DMS153 (cell line): ENCODE measurements around the gene SLC35B2.

Experiments used
- DNase-seq: peaks from one replicate; lab custom pipeline; 2025; lab: John Stamatoyannopoulos, UW

SLC35B2 gene

GRCh38 chr6:44286285-44286565 is 28.9 kb upstream of the SLC35B2 start:
- no peak for DNase-seq

DNA sequence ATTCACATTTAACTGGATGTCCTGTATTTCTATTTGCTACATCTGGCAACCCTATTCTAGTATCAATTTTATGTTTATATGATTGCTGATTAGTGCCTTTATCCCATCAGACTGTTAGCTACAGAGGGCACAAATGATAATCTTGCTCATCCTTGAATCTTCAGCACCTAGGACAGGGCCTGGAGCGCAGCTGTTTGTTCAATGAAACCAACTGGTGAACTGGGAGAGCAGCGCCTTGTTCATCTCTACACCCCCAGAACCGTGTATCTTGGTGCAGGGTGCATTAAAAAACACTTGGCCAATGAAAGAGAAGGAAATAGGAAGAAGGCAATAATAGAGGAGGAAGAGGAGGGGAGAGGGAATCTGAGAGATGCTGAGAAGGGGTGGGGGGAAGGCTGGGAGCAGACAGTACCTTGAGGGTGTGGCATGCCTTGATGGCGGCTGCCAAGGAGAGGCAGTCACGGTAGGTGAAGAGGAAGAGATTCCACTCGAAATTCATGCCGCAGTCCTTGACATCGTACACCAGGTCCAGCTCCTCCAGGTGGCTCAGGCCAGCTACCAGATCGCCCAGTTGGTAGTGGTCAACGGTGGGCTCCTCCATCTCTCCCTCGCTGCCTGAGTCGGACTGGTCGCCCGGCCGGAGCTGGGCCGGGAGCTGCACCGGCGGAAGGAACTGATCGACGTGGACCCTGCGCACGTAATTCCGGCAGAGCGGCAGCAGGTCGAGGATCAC is 28.4 kb upstream of the SLC35B2 start:
- no peak for DNase-seq

DNA sequence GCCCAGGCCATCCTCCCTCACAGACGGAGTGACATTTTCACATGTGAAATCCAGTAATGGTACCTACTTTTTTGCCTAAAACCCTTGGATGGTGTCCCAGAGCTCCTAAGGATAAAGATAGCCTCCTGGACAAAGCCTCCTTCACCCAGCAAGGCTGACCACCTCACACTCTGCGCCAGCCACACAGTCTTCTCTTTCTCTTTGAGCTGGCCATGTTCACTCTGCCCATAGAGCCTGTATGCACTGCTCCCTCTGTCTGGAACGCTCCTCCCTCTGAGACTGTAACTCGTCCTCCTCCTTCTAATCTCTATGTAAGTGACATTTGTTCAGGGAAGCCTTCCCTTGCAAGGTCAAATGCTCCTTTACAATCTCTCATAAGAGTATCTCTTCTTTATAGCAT is 27.5 kb upstream of the SLC35B2 start:
- no peak for DNase-seq

- no peak for DNase-seq
Observed at GRCh38 chr6:44284121-44284520, 26.8 kb upstream of the SLC35B2 start.

DNA sequence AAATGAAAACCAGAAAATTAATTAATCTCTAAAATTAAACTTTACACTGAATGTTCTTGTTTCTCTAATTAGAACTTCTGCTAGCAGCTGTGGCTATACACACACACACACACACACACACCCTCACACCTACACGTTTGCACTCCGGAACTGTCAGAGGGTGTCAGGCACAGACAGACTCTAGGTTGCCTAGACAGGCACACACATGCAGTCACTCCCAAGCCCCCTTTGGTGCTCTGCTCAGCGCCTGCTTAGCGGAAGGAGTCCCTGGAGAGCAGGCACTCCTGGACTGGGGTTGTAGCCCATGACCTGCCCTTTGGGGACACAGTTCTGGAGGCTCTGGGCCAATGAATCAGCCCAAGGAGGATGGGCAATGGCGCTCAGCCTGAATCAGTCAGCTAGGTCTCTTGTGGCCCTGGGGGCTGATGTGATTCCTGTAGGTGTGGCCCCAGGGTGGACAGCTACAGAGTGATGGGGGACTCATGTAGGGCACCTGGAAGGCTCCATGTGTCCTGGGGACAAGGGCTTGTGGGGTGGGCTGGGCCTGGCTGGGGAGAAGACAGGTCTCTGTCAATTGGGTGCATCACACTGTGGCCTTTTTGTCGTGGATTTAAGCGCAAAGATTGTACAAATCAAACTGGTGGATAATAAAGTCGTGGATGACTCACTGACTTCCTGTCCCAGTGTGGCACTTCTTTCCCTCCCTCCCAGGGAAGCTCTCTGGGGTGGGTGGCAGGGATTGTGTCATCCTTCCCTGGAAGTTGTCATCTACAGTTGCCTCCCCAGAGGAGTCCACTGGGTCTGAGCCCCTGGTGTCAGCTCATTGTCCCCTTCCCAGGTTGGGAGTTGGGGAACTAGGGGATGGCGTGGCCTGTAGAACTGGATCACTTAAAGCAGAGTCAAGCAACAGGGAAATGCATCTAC is 21.7 kb upstream of the SLC35B2 start:
- no peak for DNase-seq

DNA sequence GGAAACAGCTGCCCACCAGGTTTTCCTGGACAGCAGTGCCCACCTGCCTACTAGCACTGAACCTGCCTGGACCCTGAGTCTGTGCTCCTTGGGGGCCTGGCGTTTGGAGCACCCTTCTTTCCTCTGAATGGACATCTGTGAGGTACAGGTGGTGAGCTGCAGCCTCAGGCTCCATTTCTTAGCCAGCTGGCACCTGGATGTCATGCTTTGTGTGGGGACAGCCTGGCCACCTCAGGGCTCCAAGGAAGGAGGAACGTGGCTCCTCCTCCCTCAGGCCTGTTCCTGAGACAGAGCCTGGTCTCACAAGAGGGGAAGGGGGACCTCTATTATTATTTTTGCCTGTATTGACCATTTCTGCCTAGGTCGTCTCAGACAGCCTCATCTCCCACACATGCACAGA is 21.0 kb upstream of the SLC35B2 start:
- no peak for DNase-seq

DNA sequence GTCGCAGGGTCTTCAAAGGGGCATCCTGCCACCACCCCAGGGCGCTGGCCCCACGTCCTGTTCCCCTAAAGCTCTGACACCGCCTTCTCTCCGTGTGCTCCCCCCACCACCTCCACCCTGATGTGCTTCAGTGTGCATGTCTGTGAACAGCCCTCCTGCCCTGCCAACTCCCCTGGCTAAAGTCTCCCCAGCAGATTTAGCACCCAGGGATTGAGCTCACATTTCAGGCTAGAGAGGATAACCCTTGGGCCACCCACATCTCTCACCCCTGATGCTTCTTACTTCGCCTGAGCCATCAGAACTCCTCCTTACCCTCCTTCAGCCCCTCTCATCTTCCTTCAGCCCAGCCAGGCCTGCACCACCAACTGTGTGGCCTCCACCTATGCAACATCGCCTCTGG is 20.4 kb upstream of the SLC35B2 start:
- DNase-seq: no peak

DNA sequence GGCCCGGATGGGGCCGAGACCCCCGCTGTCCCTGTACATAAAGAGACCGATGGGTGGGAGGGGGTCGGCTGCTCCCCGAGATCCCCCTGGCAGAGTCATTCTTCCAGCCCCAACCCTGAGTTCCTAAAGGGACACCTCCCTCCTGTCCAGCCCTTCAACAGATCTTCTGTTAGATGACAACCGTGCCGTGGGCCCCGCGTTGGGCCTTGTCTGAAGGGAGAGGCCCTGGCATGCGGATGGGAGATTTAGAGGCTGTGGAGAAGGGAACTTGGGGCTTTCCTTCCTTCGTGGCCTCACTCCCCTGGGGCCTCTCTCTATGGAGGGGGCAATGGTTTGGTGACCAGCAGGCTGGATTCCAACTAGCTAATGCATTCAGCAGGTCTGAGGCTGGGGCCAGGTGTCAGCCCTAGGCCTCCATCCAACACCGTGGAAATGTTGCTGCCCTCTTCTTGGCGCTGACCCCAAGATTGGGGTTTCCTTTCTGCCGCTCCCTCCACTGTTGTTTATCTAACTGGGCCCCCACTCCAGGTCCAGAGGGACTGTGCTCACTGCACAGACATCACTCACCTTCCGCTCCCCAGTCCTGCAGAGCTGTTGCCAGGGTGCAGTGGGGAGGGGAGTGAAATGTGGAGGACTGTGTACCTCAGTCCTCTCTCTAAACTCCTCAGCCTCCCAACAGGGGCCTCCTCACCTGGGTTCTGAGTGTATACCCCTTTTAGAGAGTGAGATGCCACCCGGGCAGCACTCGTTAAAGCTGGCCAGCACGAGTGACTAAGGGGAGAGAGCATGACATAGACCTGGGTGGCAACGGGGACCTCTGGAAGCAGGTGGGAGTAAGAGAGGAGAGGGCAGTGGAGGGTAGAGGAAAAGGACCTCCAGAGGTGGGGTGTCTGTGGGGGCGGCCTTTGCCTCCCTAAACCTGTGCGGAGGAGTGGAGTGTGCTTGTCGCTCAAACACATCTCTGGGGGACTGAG is 19.6 kb upstream of the SLC35B2 start:
- DNase-seq: no peak

DNA sequence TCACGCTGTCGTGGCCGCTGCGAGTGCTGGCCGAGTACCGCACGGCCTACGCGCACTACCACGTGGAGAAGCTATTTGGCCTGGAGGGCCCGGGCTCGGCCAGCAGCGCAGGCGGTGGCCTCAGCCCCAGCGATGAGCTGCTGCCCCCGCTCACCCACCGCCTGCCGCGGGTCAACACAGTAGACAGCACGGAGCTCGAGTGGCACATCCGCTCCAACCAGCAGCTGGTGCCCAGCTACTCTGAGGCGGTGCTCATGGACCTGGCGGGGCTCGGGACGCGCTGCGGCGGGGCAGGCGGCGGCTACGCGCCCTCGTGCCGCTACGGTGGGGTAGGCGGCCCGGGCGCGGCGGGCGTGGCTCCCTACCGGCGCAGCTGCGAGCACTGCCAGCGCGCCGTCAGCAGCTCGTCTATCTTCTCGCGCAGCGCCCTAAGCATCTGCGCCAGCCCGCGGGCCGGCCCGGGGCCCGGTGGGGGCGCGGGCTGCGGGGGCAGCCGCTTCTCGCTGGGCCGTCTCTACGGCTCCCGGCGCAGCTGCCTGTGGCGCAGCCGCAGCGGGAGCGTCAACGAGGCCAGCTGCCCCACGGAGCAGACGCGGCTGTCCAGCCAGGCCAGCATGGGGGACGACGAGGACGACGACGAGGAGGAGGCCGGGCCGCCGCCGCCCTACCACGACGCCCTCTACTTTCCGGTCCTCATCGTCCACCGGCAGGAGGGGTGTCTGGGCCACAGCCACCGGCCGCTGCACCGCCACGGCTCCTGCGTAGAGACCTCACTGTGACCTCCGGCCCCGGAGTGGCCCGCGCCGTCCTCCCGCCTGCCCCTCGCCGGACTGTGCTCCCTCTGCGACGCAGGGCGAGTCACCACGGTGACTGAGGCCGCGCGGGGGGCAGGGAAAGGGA is 18.7 kb upstream of the SLC35B2 start:
- DNase-seq: no peak

GRCh38 chr6:44275271-44275748 is 18.0 kb upstream of the SLC35B2 start:
- no peak for DNase-seq

- DNase-seq: no peak
Observed at GRCh38 chr6:44273617-44274016, 16.3 kb upstream of the SLC35B2 start.

DNA sequence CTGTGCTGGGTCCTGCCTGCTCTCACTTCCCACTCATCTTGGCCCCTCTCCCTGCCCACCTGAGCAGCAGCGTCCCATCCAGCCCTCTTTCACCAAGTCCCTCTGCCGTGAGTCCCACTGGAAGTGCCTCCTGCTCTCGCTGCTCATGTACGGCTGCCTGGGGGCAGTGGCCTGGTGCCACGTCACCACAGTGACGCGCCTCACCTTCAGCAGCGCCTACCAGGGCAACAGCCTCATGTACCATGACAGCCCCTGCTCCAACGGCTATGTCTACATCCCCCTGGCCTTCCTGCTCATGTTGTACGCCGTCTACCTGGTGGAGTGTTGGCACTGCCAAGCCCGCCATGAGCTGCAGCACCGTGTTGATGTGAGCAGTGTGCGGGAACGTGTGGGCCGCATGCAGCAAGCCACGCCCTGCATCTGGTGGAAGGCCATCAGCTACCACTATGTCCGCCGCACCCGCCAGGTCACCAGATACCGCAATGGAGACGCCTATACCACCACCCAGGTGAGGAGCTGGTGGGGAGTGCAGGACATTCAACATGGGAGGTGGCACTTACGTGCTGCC is 15.8 kb upstream of the SLC35B2 start:
- no peak for DNase-seq

DNA sequence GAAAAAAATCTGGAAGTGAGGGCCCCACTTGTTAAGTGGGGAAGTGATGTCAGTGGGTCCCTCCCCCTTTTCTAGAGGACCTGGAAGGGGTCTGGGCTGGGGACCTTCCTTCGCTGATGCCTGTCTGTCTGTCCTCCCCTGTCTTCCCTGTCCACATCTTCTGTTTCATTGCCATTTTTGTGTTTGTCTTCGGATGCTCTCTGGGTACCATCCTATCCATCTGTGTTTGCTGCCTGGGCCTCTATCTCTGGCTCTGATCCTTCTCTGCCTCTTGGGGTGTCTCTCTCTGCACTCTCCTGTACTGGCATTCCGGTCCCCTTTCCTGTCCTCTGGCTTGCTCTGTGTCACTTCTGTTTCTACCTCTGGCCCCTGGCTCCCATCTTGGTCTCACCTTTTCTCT is 15.2 kb upstream of the SLC35B2 start:
- no peak for DNase-seq

DNA sequence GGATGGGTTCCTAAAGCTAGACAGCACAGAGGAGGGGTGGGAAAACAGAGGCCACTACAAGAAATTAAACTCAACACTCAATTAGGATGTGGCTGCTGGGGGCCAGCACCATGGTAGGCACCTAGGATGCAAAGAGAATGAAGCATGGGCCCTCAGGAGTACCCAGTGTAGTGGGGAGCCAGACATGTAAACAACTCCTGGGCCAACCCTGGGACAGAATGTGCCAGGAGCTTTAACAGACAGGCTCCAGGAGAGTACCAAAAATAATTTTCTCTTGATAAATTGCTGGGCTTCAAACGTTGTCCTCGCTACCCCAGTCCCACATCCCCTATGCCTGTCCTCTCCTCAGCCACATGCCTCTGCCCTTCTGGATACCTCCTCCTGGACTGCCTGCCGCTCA is 14.6 kb upstream of the SLC35B2 start:
- DNase-seq: no peak

DNA sequence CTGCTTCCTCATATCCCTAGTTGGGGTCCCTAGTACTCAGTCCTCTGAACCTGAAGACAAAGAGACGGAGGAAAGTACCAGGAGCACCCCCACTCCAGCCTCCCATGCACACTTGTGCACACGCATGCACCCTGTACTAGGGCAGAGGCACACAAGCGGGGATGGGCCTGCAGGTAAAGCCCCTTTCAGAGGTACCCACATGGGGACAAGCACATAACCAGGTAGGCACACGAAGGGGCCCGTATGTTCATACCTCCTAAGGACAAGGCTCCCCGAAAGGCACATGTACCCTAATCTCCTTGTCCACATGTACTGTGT is 14.0 kb upstream of the SLC35B2 start:
- DNase-seq: no peak

- no peak for DNase-seq
Observed at GRCh38 chr6:44270526-44271405, 13.4 kb upstream of the SLC35B2 start.

- DNase-seq: no peak
Observed at GRCh38 chr6:44269921-44270525, 12.7 kb upstream of the SLC35B2 start, which contains the start of gene TMEM151B. TMEM151B (plus strand) TSS chr6:44270450; CDS start chr6:44270743, 293 bp downstream.

DNA sequence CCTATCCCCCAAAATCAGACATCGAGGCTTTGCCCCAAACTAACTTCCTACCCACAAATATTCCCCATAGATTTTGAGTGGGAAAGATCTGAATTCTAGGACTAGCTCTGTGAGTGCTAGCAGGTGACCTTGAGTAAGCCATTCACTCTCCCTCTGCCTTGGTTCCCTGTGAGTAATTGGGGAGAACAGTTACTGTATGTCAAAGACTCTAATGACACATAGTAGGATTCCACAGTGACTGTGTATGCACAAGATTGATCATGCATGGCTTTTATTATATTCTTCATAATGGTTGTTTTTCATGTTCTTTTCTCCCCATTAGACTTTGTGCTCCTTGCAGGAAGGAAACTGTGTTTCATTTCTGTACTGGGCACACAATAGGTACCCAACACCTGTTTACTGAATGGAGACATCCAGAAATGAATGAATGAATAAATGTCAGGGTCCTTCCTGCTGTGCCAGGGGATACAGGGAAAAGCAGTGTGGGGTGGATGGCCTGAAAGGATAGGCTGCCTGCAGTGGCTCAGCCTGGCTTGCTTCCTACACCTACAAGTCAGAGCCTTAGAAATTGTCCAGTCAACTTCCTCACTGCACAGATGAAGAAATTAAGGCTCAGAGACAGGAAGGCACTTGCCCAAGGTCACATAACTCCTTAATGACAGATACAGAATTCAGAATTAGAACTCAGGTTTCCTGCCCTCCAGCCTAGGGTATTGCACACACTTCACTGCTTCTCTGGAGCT is 12.0 kb upstream of the SLC35B2 start:
- no peak for DNase-seq
